ENCODE data around the gene TMEM174.

- TF ChIP-seq CTCF (IDR thresholded peaks at IDR 0.05) (no peak), EZH2 (IDR thresholded peaks at IDR 0.05) (no peak), EZH2phosphoT487 (IDR thresholded peaks at IDR 0.05) (no peak)
Observed at GRCh38 chr5:73125289-73125688, 47.7 kb upstream of the TMEM174 start.
